ENCODE measurements around the gene SASH1. TPM values are rescaled to one million over a fixed set of nuclear protein-coding genes. Genes with fewer than 3 reads are reported as not detected.
A peak's percentile ranks its signal among the peaks of the same experiment; 100 is the strongest.

The SASH1 gene
- total RNA-seq, 1 donor from 2014 or later: 10.2 TPM

DNA sequence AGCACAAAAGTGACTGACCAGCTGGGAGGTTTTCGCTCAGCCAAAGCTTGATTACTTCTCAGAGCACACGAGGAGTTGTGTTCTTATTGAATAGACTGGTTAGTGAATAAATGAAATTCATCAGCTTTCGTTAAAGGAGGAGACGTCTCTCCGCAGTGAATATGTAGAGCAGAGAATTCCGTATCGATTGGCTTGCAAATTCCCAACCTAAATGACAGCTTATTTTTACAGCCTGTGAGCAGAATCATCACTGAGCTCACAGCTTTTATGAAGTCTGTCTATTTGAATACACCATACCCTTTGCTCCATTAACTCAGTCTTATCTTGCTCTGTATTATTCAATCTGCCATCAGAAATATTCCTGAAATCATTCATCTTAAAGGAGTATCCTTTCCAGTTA lies 192.7 kb downstream of the SASH1 start:
- no peaks in the 10 kb centered on the region for H3K9me3 Mint-ChIP-seq

DNA sequence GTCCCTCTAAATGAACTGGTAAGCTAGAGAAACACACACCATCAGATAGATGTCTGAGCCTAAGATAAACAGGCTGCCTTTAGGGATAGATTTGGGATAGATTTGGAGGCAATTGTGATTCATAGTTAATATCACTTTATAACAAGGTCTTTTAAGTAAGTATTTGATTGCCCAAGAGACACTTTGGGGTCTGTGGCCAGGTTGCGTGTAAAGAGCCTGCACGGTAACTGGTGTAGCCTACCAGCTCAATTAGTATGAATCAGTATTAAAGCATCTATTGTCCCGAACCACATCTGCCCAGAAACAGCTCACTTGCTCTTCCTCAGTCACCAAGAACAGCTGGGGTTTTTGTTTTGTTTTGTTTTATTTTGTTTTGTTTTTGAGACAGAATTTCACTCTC lies 193.3 kb downstream of the SASH1 start:
- H3K9me3 Mint-ChIP-seq: no peaks in the 10 kb centered on the region
- Histone ChIP-seq H3K4me1 (peaks cover under 1% of the 10 kb centered on the region), H2AFZ (replicated peaks) (no peak overlapping the region), H3K9me3 (ENCODE audit: low read depth) (no peaks in the 10 kb centered on the region), H3K9ac (no peak overlapping the region), H3K36me3 (no peaks in the 10 kb centered on the region), H4K20me1 (ENCODE audit: low read depth) (no peaks in the 10 kb centered on the region), H3F3A (ENCODE audit: low read depth) (no peaks in the 10 kb centered on the region), H3K27me3 (no peaks in the 10 kb centered on the region), H3K27ac (no peak overlapping the region), H3K4me3 (no peak overlapping the region), H3K79me2 (ENCODE audit: low read depth) (no peaks in the 10 kb centered on the region), H3K4me2 (no peak overlapping the region)
- H3K36me3 Mint-ChIP-seq: peaks cover 53% of the 10 kb centered on the region
- no peak overlapping the region for H3K4me3 Mint-ChIP-seq
- no peaks in the 10 kb centered on the region for H3K27me3 Mint-ChIP-seq (ENCODE audit: insufficient read depth, low read depth)
- no peak for DNase-seq (ENCODE audit: low spot score)
- H3K27ac Mint-ChIP-seq: no peak overlapping the region
- TF ChIP-seq EZH2phosphoT487 (IDR thresholded peaks at IDR 0.05): no peak
- no peak for TF ChIP-seq EZH2 (IDR thresholded peaks at IDR 0.05)
- TF ChIP-seq, protein P1, sequence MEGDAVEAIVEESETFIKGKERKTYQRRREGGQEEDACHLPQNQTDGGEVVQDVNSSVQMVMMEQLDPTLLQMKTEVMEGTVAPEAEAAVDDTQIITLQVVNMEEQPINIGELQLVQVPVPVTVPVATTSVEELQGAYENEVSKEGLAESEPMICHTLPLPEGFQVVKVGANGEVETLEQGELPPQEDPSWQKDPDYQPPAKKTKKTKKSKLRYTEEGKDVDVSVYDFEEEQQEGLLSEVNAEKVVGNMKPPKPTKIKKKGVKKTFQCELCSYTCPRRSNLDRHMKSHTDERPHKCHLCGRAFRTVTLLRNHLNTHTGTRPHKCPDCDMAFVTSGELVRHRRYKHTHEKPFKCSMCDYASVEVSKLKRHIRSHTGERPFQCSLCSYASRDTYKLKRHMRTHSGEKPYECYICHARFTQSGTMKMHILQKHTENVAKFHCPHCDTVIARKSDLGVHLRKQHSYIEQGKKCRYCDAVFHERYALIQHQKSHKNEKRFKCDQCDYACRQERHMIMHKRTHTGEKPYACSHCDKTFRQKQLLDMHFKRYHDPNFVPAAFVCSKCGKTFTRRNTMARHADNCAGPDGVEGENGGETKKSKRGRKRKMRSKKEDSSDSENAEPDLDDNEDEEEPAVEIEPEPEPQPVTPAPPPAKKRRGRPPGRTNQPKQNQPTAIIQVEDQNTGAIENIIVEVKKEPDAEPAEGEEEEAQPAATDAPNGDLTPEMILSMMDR (IDR thresholded peaks at IDR 0.05): no peak
- peaks cover 22% of the 10 kb centered on the region for H3K4me1 Mint-ChIP-seq

More for the DNA sequence above, 192.7 kb downstream of the SASH1 start:
- peaks cover 7% of the 10 kb centered on the region for H3K4me1 ChIP-seq
- Mint-ChIP-seq H3K4me1 (peaks cover 28% of the 10 kb centered on the region), H3K36me3 (peaks cover 49% of the 10 kb centered on the region), H3K27ac (no peak overlapping the region), H3K27me3 (ENCODE audit: insufficient read depth, low read depth) (no peaks in the 10 kb centered on the region), H3K4me3 (no peak overlapping the region)
- H3K27me3 ChIP-seq: no peaks in the 10 kb centered on the region
- H3K79me2 ChIP-seq (ENCODE audit: low read depth): no peaks in the 10 kb centered on the region
- H3F3A ChIP-seq (ENCODE audit: low read depth): no peaks in the 10 kb centered on the region
- no peak for DNase-seq (ENCODE audit: low spot score)
- H2AFZ ChIP-seq (replicated peaks): no peak overlapping the region
- H3K9ac ChIP-seq: no peak overlapping the region
- H3K4me3 ChIP-seq: no peak overlapping the region
- TF ChIP-seq EZH2 (IDR thresholded peaks at IDR 0.05) (no peak), EZH2phosphoT487 (IDR thresholded peaks at IDR 0.05) (no peak)
- TF ChIP-seq, protein P1 (IDR thresholded peaks at IDR 0.05): no peak
- H4K20me1 ChIP-seq (ENCODE audit: low read depth): no peaks in the 10 kb centered on the region
- H3K9me3 ChIP-seq (ENCODE audit: low read depth): no peaks in the 10 kb centered on the region
- no peaks in the 10 kb centered on the region for H3K36me3 ChIP-seq
- no peak overlapping the region for H3K27ac ChIP-seq
- no peak overlapping the region for H3K4me2 ChIP-seq

DNA sequence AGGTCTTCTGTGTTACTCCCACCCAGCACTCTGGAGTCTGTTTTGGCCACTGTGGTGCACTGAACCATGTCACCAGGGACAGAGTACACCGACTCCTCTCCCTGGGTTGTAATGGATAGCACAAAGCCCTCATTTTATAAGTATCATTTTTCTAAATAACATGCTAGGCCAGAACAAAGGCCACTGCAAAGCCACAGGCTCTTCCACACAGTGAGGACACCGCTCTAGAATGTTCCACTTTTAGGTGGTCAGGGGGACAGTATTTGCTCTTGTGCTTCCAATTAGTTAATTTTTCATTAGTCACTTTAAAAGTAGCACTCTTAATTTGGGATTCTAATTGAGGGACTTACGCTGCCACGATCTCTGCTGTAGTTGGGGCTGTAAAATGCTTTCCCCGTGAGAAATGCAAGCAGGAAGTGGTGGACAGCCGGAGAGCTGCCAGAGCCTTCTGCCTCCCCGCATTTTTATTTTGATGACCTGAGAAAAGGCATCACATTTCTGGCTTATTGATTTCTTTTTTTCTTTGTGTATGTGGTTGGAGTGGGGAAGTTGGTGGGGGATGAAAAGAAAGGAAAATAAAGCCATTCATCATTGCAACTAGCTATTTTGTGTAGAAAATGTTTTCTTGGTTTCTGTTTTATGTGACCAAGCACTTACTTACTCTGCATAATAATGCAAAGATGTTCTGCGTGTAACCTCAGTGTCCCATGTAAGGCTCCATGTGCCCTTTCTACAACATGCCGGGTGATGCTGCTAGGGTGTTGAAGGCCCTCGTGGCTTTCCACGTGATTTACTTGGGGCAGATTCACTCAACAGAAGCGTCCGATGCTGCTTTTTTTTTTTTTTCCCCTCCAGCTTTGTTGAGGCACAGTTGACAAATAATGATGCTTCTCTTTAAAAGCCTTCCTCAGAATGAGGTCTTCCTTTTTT lies 195.9 kb downstream of the SASH1 start:
- Histone ChIP-seq H3K27me3 (no peaks in the 10 kb centered on the region), H3K36me3 (no peaks in the 10 kb centered on the region), H3K79me2 (ENCODE audit: low read depth) (no peaks in the 10 kb centered on the region), H3K27ac (no peak overlapping the region), H4K20me1 (ENCODE audit: low read depth) (no peaks in the 10 kb centered on the region), H3K4me1 (no peaks in the 10 kb centered on the region), H3K4me2 (no peak overlapping the region), H2AFZ (replicated peaks) (no peak overlapping the region), H3F3A (ENCODE audit: low read depth) (no peaks in the 10 kb centered on the region), H3K9ac (no peak overlapping the region), H3K4me3 (no peak overlapping the region), H3K9me3 (ENCODE audit: low read depth) (no peaks in the 10 kb centered on the region)
- no peak overlapping the region for H3K4me3 Mint-ChIP-seq
- H3K27ac Mint-ChIP-seq: peak overlapping the region; percentile 59
- H3K36me3 Mint-ChIP-seq: peaks cover 48% of the 10 kb centered on the region
- no peaks in the 10 kb centered on the region for H3K27me3 Mint-ChIP-seq (ENCODE audit: insufficient read depth, low read depth)
- no peaks in the 10 kb centered on the region for H3K9me3 Mint-ChIP-seq
- DNase-seq (ENCODE audit: low spot score): no peak
- H3K4me1 Mint-ChIP-seq: peaks cover 14% of the 10 kb centered on the region
- TF ChIP-seq EZH2 (IDR thresholded peaks at IDR 0.05): no peak
- TF ChIP-seq EZH2phosphoT487 (IDR thresholded peaks at IDR 0.05): no peak
- TF ChIP-seq, protein P1 (IDR thresholded peaks at IDR 0.05): no peak
